H1 (cell line): Measurements from ENCODE around the gene ASMTL. TPM values are rescaled to one million over a fixed set of nuclear protein-coding genes. Genes with fewer than 3 reads are reported as not detected.

Experiments used
- CTCF ChIA-PET: fragments of 300-600 bp; sonication (Branson Sonifier 250); formaldehyde crosslinking; loops from one replicate; lab custom pipeline; 2021; ENCODE audit not compliant: partially characterized antibody; lab: Charles Lee
- POLR2A ChIA-PET: fragments of 300-600 bp; sonication (Branson Sonifier 250); formaldehyde crosslinking; loops from one replicate; lab custom pipeline; 2021; ENCODE audit warnings: inconsistent platforms; ENCODE audit not compliant: partially characterized antibody; lab: Charles Lee
- DNase-seq, 2 experiments: peaks; one replicate each; pipeline versions ENCODE4 v3.0.0 to v3.0.0-alpha.2; 2010 to 2022; ENCODE audit warnings: low spot score in 2 of 2, low read depth in 1 of 2, mixed read lengths in 1 of 2
- FAIRE-seq: peaks from 2 replicates; lab custom pipeline; 2011; peaks lifted over from hg19 to GRCh38; lab: Jason Lieb, UNC
- H2AFZ ChIP-seq: 2 replicates; pipeline ENCODE4 v1.8.1; 2012; ENCODE audit warnings: low read length, inconsistent platforms
- H2AK5ac ChIP-seq: 2 replicates; pipeline ENCODE4 v1.6.1; 2013; ENCODE audit warnings: low read depth, low read length
- H2BK120ac ChIP-seq: replicated peaks from 2 replicates; pipeline ENCODE3; 2013; ENCODE audit warnings: low read depth, low read length, inconsistent platforms
- H2BK12ac ChIP-seq: 2 replicates; pipeline ENCODE4 v1.6.1; 2013; ENCODE audit warnings: low read depth, low read length
- H2BK15ac ChIP-seq: 2 replicates; pipeline ENCODE4 v1.6.1; 2013; ENCODE audit warnings: low read length
- H2BK20ac ChIP-seq: 2 replicates; pipeline ENCODE4 v1.6.1; 2013; ENCODE audit warnings: low read length
- H2BK5ac ChIP-seq: 2 replicates; pipeline ENCODE4 v1.6.1; 2013; ENCODE audit warnings: low read depth, low read length
- H3K14ac ChIP-seq: 2 replicates; pipeline ENCODE4 v1.6.1; 2013; ENCODE audit warnings: inconsistent platforms; ENCODE audit not compliant: insufficient read length
- H3K18ac ChIP-seq: 2 replicates; pipeline ENCODE4 v1.6.1; 2013; ENCODE audit warnings: low read length; ENCODE audit errors: extremely low read depth
- H3K23ac ChIP-seq: 2 replicates; pipeline ENCODE4 v1.6.1; 2013; ENCODE audit warnings: inconsistent platforms; ENCODE audit not compliant: insufficient read length
- H3K23me2 ChIP-seq: 2 replicates; pipeline ENCODE4 v1.6.1; 2013; ENCODE audit warnings: low read depth, low read length
- H3K27ac ChIP-seq: 2 replicates; pipeline ENCODE4 v1.6.1; 2011; ENCODE audit warnings: low read depth, low read length, inconsistent platforms
- H3K27me3 ChIP-seq, 4 experiments: replicated peaks in 1 of 4; 1 replicate in 1 of 4; 2 replicates in 3 of 4; pipeline versions ENCODE4 v1.6.1 to v1.8.1; 2011 to 2013; ENCODE audit warnings: low read length in 3 of 4, mild to moderate bottlenecking in 3 of 4, inconsistent platforms in 2 of 4, mixed read lengths in 2 of 4, moderate library complexity in 1 of 4; ENCODE audit not compliant: control insufficient read depth in 3 of 4, insufficient read depth in 3 of 4; ENCODE audit errors: extremely low read depth in 1 of 4
- H3K36me3 ChIP-seq, 4 experiments: 2 replicates each; pipeline versions ENCODE4 v1.6.1 to v1.8.1; 2011 to 2013; ENCODE audit warnings: mild to moderate bottlenecking in 4 of 4, low read length in 3 of 4, moderate library complexity in 2 of 4, control low read depth in 1 of 4, inconsistent platforms in 1 of 4; ENCODE audit not compliant: insufficient read depth in 4 of 4, control insufficient read depth in 2 of 4
- H3K4ac ChIP-seq: replicated peaks from 2 replicates; pipeline ENCODE3; 2013; ENCODE audit warnings: low read length, low read depth, mixed read lengths, inconsistent platforms; ENCODE audit not compliant: insufficient read length
- H3K4me1 ChIP-seq, 4 experiments: replicated peaks in 1 of 4; 1 replicate in 1 of 4; 2 replicates in 3 of 4; pipeline versions ENCODE4 v1.6.1 to v1.8.1; 2011 to 2013; ENCODE audit warnings: low read length in 3 of 4, inconsistent platforms in 2 of 4, mixed read lengths in 1 of 4; ENCODE audit not compliant: insufficient read depth in 4 of 4, control insufficient read depth in 3 of 4
- H3K4me2 ChIP-seq, 2 experiments: 2 replicates each; pipeline versions ENCODE4 v1.6.1 to v1.8.1; 2011 to 2013; ENCODE audit warnings: low read depth in 2 of 2, low read length in 2 of 2, control low read depth in 1 of 2, inconsistent platforms in 1 of 2, mild to moderate bottlenecking in 1 of 2; ENCODE audit not compliant: insufficient read depth in 1 of 2
- H3K4me3 ChIP-seq, 4 experiments: fragments of 200-600, 300-600 bp in 1 of 4; sonication (generic), shearing (Covaris generic), sonication (Bioruptor Twin) in 1 of 4; 2 replicates each; pipeline versions ENCODE4 v1.5.1 to v1.8.1; 2011 to 2016; ENCODE audit warnings: low read length in 4 of 4, low read depth in 3 of 4, control low read depth in 2 of 4, inconsistent platforms in 2 of 4, mild to moderate bottlenecking in 2 of 4, mixed read lengths in 1 of 4, moderate library complexity in 1 of 4; ENCODE audit not compliant: insufficient read depth in 2 of 4; ENCODE audit errors: extremely low read depth in 1 of 4
- H3K56ac ChIP-seq: replicated peaks from 2 replicates; pipeline ENCODE3; 2013; ENCODE audit warnings: low read depth, mild to moderate bottlenecking, mixed read lengths, low read length, inconsistent platforms; ENCODE audit not compliant: insufficient read length
- H3K79me1 ChIP-seq: 2 replicates; pipeline ENCODE4 v1.6.1; 2013; ENCODE audit warnings: low read depth, low read length, control low read depth
- H3K79me2 ChIP-seq, 2 experiments: 2 replicates each; pipeline versions ENCODE4 v1.6.1 to v1.8.1; 2012 to 2013; ENCODE audit warnings: low read length in 2 of 2, mild to moderate bottlenecking in 2 of 2, inconsistent platforms in 1 of 2; ENCODE audit not compliant: insufficient read depth in 2 of 2, control insufficient read depth in 1 of 2
- H3K9ac ChIP-seq, 4 experiments: replicated peaks in 1 of 4; 1 replicate in 1 of 4; 2 replicates in 3 of 4; pipeline versions ENCODE4 v1.6.1 to v1.8.1; 2011 to 2013; ENCODE audit warnings: low read depth in 3 of 4, low read length in 3 of 4, control low read depth in 2 of 4, mild to moderate bottlenecking in 2 of 4, moderate library complexity in 2 of 4, inconsistent platforms in 1 of 4; ENCODE audit errors: extremely low read depth in 1 of 4
- H3K9me3 ChIP-seq, 2 experiments: 2 replicates each; pipeline versions ENCODE4 v1.6.1 to v1.8.1; 2012 to 2013; ENCODE audit warnings: mild to moderate bottlenecking in 2 of 2, moderate library complexity in 2 of 2, control low read depth in 1 of 2, inconsistent platforms in 1 of 2, low read depth in 1 of 2, low read length in 1 of 2, mixed read lengths in 1 of 2; ENCODE audit not compliant: insufficient read depth in 2 of 2
- H4K20me1 ChIP-seq, 2 experiments: replicated peaks in 1 of 2; 2 replicates each; pipeline versions ENCODE3 to v1.8.1; 2011 to 2013; ENCODE audit warnings: inconsistent platforms in 2 of 2, low read length in 2 of 2, mild to moderate bottlenecking in 1 of 2; ENCODE audit not compliant: insufficient read depth in 2 of 2, control insufficient read depth in 1 of 2
- H4K5ac ChIP-seq: 2 replicates; pipeline ENCODE4 v1.6.1; 2013; ENCODE audit warnings: low read length, low read depth, mixed read lengths, inconsistent platforms; ENCODE audit not compliant: insufficient read length
- H4K8ac ChIP-seq: 2 replicates; pipeline ENCODE4 v1.8.0; 2013; ENCODE audit warnings: mild to moderate bottlenecking, moderate library complexity, low read length, inconsistent platforms; ENCODE audit not compliant: insufficient read depth; ENCODE audit errors: extremely low read depth
- H4K91ac ChIP-seq: replicated peaks from 2 replicates; pipeline ENCODE3; 2013; ENCODE audit warnings: low read length, mixed read lengths, inconsistent platforms; ENCODE audit not compliant: insufficient read length
- CHD2 ChIP-seq: IDR thresholded peaks from 2 replicates; pipeline ENCODE4 v1.6.1; 2012; ENCODE audit warnings: low read length, improper control_type of control experiment
- GTF2F1 ChIP-seq: IDR thresholded peaks from 2 replicates; pipeline ENCODE4 v1.6.1; 2012; ENCODE audit warnings: low read depth, low read length, improper control_type of control experiment, borderline replicate concordance
- HDAC2 ChIP-seq, 2 experiments: fragments of 300-600 bp in 1 of 2; sonication (generic) in 1 of 2; IDR thresholded peaks; 2 replicates each; pipeline ENCODE4 v1.6.1; 2011 to 2012; ENCODE audit warnings: low read depth in 2 of 2, low read length in 2 of 2, mild to moderate bottlenecking in 2 of 2, moderate library complexity in 2 of 2, borderline replicate concordance in 1 of 2, inconsistent platforms in 1 of 2
- NANOG ChIP-seq: IDR thresholded peaks from 2 replicates; pipeline ENCODE4 v1.6.1; 2011; ENCODE audit warnings: low read length, low read depth, mild to moderate bottlenecking, inconsistent platforms; ENCODE audit not compliant: insufficient read depth, poor library complexity, severe bottlenecking
- SIRT6 ChIP-seq: IDR thresholded peaks from one replicate; pipeline ENCODE4 v1.7.1; 2012; ENCODE audit warnings: low read length, inconsistent platforms
- SRF ChIP-seq: IDR thresholded peaks from 2 replicates; pipeline ENCODE4 v1.6.1; 2011; ENCODE audit warnings: mild to moderate bottlenecking, low read depth, low read length, moderate library complexity
- SUZ12 ChIP-seq: fragments of 200-600 bp; sonication (generic); IDR thresholded peaks from 2 replicates; pipeline ENCODE4 v1.6.1; 2012; ENCODE audit warnings: mild to moderate bottlenecking, inconsistent platforms, low read length, moderate library complexity, mixed read lengths
- ZNF274 ChIP-seq: IDR thresholded peaks from 2 replicates; pipeline ENCODE4 v1.7.0; 2012; ENCODE audit warnings: low read length, borderline replicate concordance; ENCODE audit errors: extremely low read depth
- WGBS, 2 experiments: shearing (Covaris generic) in 1 of 2; methylation state at CpG; one replicate each; pipeline versions ENCODE4 v1.1.6 to v1.1.7; 2013 to 2015; ENCODE audit warnings: low lambda C conversion rate in 2 of 2, mixed read lengths in 2 of 2, inconsistent platforms in 1 of 2, low coverage in 1 of 2, missing lambda C conversion rate in 1 of 2; ENCODE audit not compliant: insufficient replicate concordance in 2 of 2, insufficient coverage in 1 of 2, insufficient read length in 1 of 2; ENCODE audit errors: extremely low coverage in 1 of 2, missing lambda C conversion rate in 1 of 2; 5-methylcytosine and 5-hydroxymethylcytosine counted together
- polyA plus RNA-seq, 7 experiments: library from polyadenylated mRNA; depleted of rRNA in 3 of 7; stranded (reverse) in 5 of 7; unstranded in 2 of 7; fragments of >200 nt in 5 of 7; fragments of 200-250 nt in 2 of 7; gene quantifications; 1 replicate in 5 of 7; 2 replicates in 1 of 7; 4 replicates in 1 of 7; pipeline versions ENCODE4 v1.2.1 to v1.2.3, GENCODE V29; 2011 to 2013; ENCODE audit warnings: missing spikeins in 2 of 7, mixed read lengths in 2 of 7
- total RNA-seq: library from RNA; stranded (reverse); fragmentation: NEBNext Ultra II Directional; extraction: Animal tissue kit (Norgen Biotek cat#: 25700); gene quantifications from 2 replicates; pipeline ENCODE4 v1.2.1, GENCODE V29; 2021

Gene ASMTL
- total and polyA plus RNA-seq, 2 of the 8 experiments (the other 6 are each of a cell fraction or from before 2014, with no cell fraction given): 75.6 to 81.4 TPM

- H3K18ac ChIP-seq: no peak overlapping the region
- no peak overlapping the region for H2BK12ac ChIP-seq
- H3K23ac ChIP-seq: no peak overlapping the region
- DNase-seq: peak in 1 of 2 experiments; percentile 26
- POLR2A ChIA-PET: no interaction called here
- H3K4ac ChIP-seq: no peak overlapping the region
- CTCF ChIA-PET: no interaction called here
- no peak overlapping the region for H4K8ac ChIP-seq
- peaks cover 2% of the 10 kb centered on the region; the same call in 1 of the 2 replicates for H3K79me1 ChIP-seq
- no peak overlapping the region for H3K4me2 ChIP-seq
- 93% methylated on average over 3 of the region's 3 CpGs; no CpG with 5 or more reads in 1 of the 2 experiments for WGBS, 2 experiments
- no peak overlapping the region for H2BK120ac ChIP-seq
- no peak for FAIRE-seq
- H3K79me2 ChIP-seq: peaks cover 8 to 17% of the 10 kb centered on the region in 2 experiments; a peak in 3 of 4 replicates
- H3K56ac ChIP-seq: no peak overlapping the region
- no peaks in the 10 kb centered on the region for H3K9me3 ChIP-seq
- H3K4me1 ChIP-seq: peaks cover 0 to 1% (median 0%) of the 10 kb centered on the region in 4 experiments; a peak in 2 of 7 replicates
- no peak overlapping the region for H2AK5ac ChIP-seq
- H3K23me2 ChIP-seq: peaks cover 2% of the 10 kb centered on the region; the same call in 1 of the 2 replicates
- H3K14ac ChIP-seq: no peak overlapping the region
- H3K9ac ChIP-seq: no peak overlapping the region
- H4K5ac ChIP-seq: no peak overlapping the region
- H3K27me3 ChIP-seq: no peaks in the 10 kb centered on the region
- no peak overlapping the region for H4K91ac ChIP-seq
- no peak overlapping the region for H3K4me3 ChIP-seq
- H2AFZ ChIP-seq: no peak overlapping the region
- peaks cover 0 to 1% of the 10 kb centered on the region in 2 experiments for H4K20me1 ChIP-seq
- no peak overlapping the region for H2BK5ac ChIP-seq
- H3K27ac ChIP-seq: no peak overlapping the region
- H2BK20ac ChIP-seq: no peak overlapping the region
- no peak for TF ChIP-seq SRF
- TF ChIP-seq SIRT6: no peak
- no peak for TF ChIP-seq SUZ12
- TF ChIP-seq ZNF274: no peak
- TF ChIP-seq HDAC2 (IDR thresholded peaks at IDR 0.05; ENCODE audit: borderline replicate concordance in 1 of 2, low read depth in 2 of 2, low read length in 2 of 2): no peak
- TF ChIP-seq CHD2: no peak
- no peak for TF ChIP-seq GTF2F1
- TF ChIP-seq NANOG: no peak
- TF ChIP-seq, all 59 proteins: peak for 0
- no peaks in the 10 kb centered on the region for H3K36me3 ChIP-seq
- H2BK15ac ChIP-seq: no peak overlapping the region
These were observed 3.2 kb upstream of the ASMTL start for GRCh38 chrX:1455948-1456280.
